ENCODE measurements around the gene ARID3A. TPM values are rescaled to one million over a fixed set of nuclear protein-coding genes. Genes with fewer than 3 reads are reported as not detected.

Gene ARID3A
- total RNA-seq, 1 donor from 2014 or later, result 6.6 TPM

- Mint-ChIP-seq H3K27me3 (ENCODE audit: low read depth) (no peaks in the 10 kb centered on the region), H3K4me3 (ENCODE audit: unreplicated experiment) (no peak overlapping the region), H3K9me3 (ENCODE audit: low read depth) (peaks cover 5% of the 10 kb centered on the region), H3K4me1 (ENCODE audit: low read depth) (no peaks in the 10 kb centered on the region), H3K27ac (ENCODE audit: unreplicated experiment) (no peak overlapping the region), H3K36me3 (ENCODE audit: low read depth) (peaks cover 16% of the 10 kb centered on the region)
- DNase-seq (ENCODE audit: low spot score), result no peak
- no peak for TF ChIP-seq CTCF (IDR thresholded peaks at IDR 0.05)
These were observed 46.0 kb downstream of the ARID3A start for GRCh38 chr19:971795-972194.

GRCh38 chr19:972281-972680, 46.4 kb downstream of the ARID3A start:
- Mint-ChIP-seq H3K9me3 (ENCODE audit: low read depth) (peaks cover 5% of the 10 kb centered on the region), H3K27ac (ENCODE audit: unreplicated experiment) (no peak overlapping the region), H3K27me3 (ENCODE audit: low read depth) (no peaks in the 10 kb centered on the region), H3K4me1 (ENCODE audit: low read depth) (no peaks in the 10 kb centered on the region), H3K36me3 (ENCODE audit: low read depth) (peaks cover 16% of the 10 kb centered on the region), H3K4me3 (ENCODE audit: unreplicated experiment) (no peak overlapping the region)
- TF ChIP-seq CTCF (IDR thresholded peaks at IDR 0.05), result no peak
- DNase-seq (ENCODE audit: low spot score), result no peak

GRCh38 chr19:973726-974563, 48.1 kb downstream of the ARID3A start:
- H3K27ac Mint-ChIP-seq (ENCODE audit: unreplicated experiment), result no peak overlapping the region
- peaks cover 5% of the 10 kb centered on the region for H3K9me3 Mint-ChIP-seq (ENCODE audit: low read depth)
- no peaks in the 10 kb centered on the region for H3K4me1 Mint-ChIP-seq (ENCODE audit: low read depth)
- no peak for TF ChIP-seq CTCF (IDR thresholded peaks at IDR 0.05)
- no peaks in the 10 kb centered on the region for H3K27me3 Mint-ChIP-seq (ENCODE audit: low read depth)
- DNase-seq (ENCODE audit: low spot score), result no peak
- H3K4me3 Mint-ChIP-seq (ENCODE audit: unreplicated experiment), result no peak overlapping the region
- H3K36me3 Mint-ChIP-seq (ENCODE audit: low read depth), result peaks cover 8% of the 10 kb centered on the region

- Mint-ChIP-seq H3K9me3 (ENCODE audit: low read depth) (peaks cover 5% of the 10 kb centered on the region), H3K36me3 (ENCODE audit: low read depth) (peaks cover 8% of the 10 kb centered on the region), H3K4me3 (ENCODE audit: unreplicated experiment) (no peak overlapping the region), H3K4me1 (ENCODE audit: low read depth) (no peaks in the 10 kb centered on the region), H3K27me3 (ENCODE audit: low read depth) (no peaks in the 10 kb centered on the region), H3K27ac (ENCODE audit: unreplicated experiment) (no peak overlapping the region)
- TF ChIP-seq CTCF (IDR thresholded peaks at IDR 0.05), result no peak
- DNase-seq (ENCODE audit: low spot score), result peak; percentile 89
These were observed 48.9 kb downstream of the ARID3A start for GRCh38 chr19:974564-975257.

GRCh38 chr19:976476-976875, 50.6 kb downstream of the ARID3A start:
- Mint-ChIP-seq H3K36me3 (ENCODE audit: low read depth) (peaks cover 2% of the 10 kb centered on the region), H3K4me1 (ENCODE audit: low read depth) (no peaks in the 10 kb centered on the region), H3K9me3 (ENCODE audit: low read depth) (no peaks in the 10 kb centered on the region), H3K4me3 (ENCODE audit: unreplicated experiment) (no peak overlapping the region), H3K27me3 (ENCODE audit: low read depth) (no peaks in the 10 kb centered on the region), H3K27ac (ENCODE audit: unreplicated experiment) (no peak overlapping the region)
- no peak for DNase-seq (ENCODE audit: low spot score)
- TF ChIP-seq CTCF (IDR thresholded peaks at IDR 0.05), result no peak
